Anterior cingulate cortex (tissue), 58 donors: ENCODE results near the gene TMEM109.
A peak's percentile ranks its signal among the peaks of the same experiment; 100 is the strongest.

Experiments
- DNase-seq, 58 donors: peaks; one replicate each; lab custom pipeline; 2025; lab: John Stamatoyannopoulos, UW

Gene TMEM109

GRCh38 chr11:60955571-60955970 lies 41.6 kb downstream of the TMEM109 start:
- no peak for DNase-seq

GRCh38 chr11:60957188-60957587 lies 43.2 kb downstream of the TMEM109 start:
- no peak for DNase-seq

- no peak for DNase-seq
Measured at GRCh38 chr11:60959431-60959830, 45.5 kb downstream of the TMEM109 start.

- no peak for DNase-seq
Measured at GRCh38 chr11:60960405-60960804, 46.4 kb downstream of the TMEM109 start.

GRCh38 chr11:60964801-60965200 lies 50.8 kb downstream of the TMEM109 start:
- DNase-seq = no peak

GRCh38 chr11:60966890-60967289 lies 52.9 kb downstream of the TMEM109 start:
- no peak for DNase-seq

- no peak for DNase-seq
Measured at GRCh38 chr11:60968223-60968622, 54.3 kb downstream of the TMEM109 start.

- peak in 12 of 58 donors; percentile 5 to 47 (median 22) for DNase-seq
Measured at GRCh38 chr11:60970369-60970774, 56.4 kb downstream of the TMEM109 start.

- no peak for DNase-seq
Measured at GRCh38 chr11:60970890-60971289, 56.9 kb downstream of the TMEM109 start.

- no peak for DNase-seq
Measured at GRCh38 chr11:60971520-60971919, 57.6 kb downstream of the TMEM109 start, which contains the start of gene CD6. TSS of gene CD6 (plus strand) at chr11:60971680. CDS start at chr11:60971866, 186 bp downstream.

- DNase-seq = no peak
Measured at GRCh38 chr11:60972182-60973030, 58.4 kb downstream of the TMEM109 start.
